KMS-11 (cell line): ENCODE results near the gene IGF1.

Experiments used
- H2AFZ ChIP-seq: fragments of 200-600 bp; sonication (generic); 2 replicates; pipeline ENCODE4 v1.6.1; 2016; ENCODE audit warnings: antibody characterized with exemption, mixed run types, low read depth
- H3K27ac ChIP-seq: fragments of 200-600 bp; sonication (generic); 2 replicates; pipeline ENCODE4 v1.6.1; 2016; ENCODE audit warnings: mild to moderate bottlenecking, mixed run types
- H3K27me3 ChIP-seq: fragments of 200-600 bp; sonication (generic); 2 replicates; pipeline ENCODE4 v1.6.1; 2017; ENCODE audit warnings: mild to moderate bottlenecking, low read depth, mixed run types, moderate library complexity; ENCODE audit not compliant: insufficient read depth
- H3K36me3 ChIP-seq: fragments of 200-600 bp; sonication (generic); 2 replicates; pipeline ENCODE4 v1.6.1; 2017; ENCODE audit warnings: mild to moderate bottlenecking, mixed run types; ENCODE audit not compliant: insufficient read depth
- H3K4me1 ChIP-seq: fragments of 200-600 bp; sonication (generic); 2 replicates; pipeline ENCODE4 v1.6.1; 2016; ENCODE audit warnings: mild to moderate bottlenecking, low read depth, mixed run types; ENCODE audit not compliant: poor library complexity, severe bottlenecking
- H3K4me2 ChIP-seq: fragments of 200-600 bp; sonication (generic); 2 replicates; pipeline ENCODE4 v1.7.0; 2016; ENCODE audit warnings: mild to moderate bottlenecking, mixed run types
- H3K4me3 ChIP-seq: fragments of 200-600 bp; sonication (generic); IDR thresholded peaks from 2 replicates; pipeline ENCODE4 v1.6.1; 2017; ENCODE audit warnings: low read depth, low read length, mixed read lengths; ENCODE audit not compliant: insufficient read depth
- H3K79me2 ChIP-seq: fragments of 200-600 bp; sonication (generic); 2 replicates; pipeline ENCODE4 v1.6.1; 2016; ENCODE audit warnings: low read depth, mixed run types; ENCODE audit not compliant: insufficient read depth
- H3K9ac ChIP-seq: fragments of 200-600 bp; sonication (generic); 2 replicates; pipeline ENCODE4 v1.6.1; 2016; ENCODE audit warnings: mild to moderate bottlenecking, mixed run types
- H4K20me1 ChIP-seq: fragments of 200-600 bp; sonication (generic); 2 replicates; pipeline ENCODE4 v1.6.1; 2016; ENCODE audit warnings: mild to moderate bottlenecking, mixed run types; ENCODE audit not compliant: insufficient read depth
- TF ChIP-seq, protein P1 (sequence below): fragments of 200-600 bp; sonication (generic); conservative IDR thresholded peaks from 2 replicates; pipeline ENCODE4 v1.6.1; 2017; ENCODE audit warnings: low read depth, mild to moderate bottlenecking, antibody characterized with exemption, low read length, moderate library complexity, mixed read lengths

Gene IGF1

DNA sequence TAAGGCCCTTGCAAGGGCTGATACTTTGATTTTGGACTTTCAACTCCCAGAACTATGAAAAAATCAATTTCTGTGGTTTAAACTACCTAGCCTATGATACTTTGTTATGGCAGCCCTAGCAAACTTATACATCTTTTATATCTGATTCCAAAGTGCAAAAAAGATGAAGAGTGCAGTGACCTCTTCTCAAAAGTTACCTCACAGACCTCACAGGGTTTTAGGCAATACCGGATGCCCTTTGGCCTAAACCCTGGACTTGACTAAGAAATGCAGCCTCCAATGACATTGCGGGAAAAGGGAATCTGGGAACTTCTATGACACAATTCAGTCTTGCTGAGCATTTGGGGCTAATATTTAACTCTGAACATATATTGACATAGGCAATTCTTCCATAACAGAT, 63.3 kb downstream of the IGF1 start:
- H3K4me2 ChIP-seq: no peak overlapping the region
- H3K4me3 ChIP-seq: no peak overlapping the region
- H3K9ac ChIP-seq: no peak overlapping the region
- H3K4me1 ChIP-seq: peaks cover 6% of the 10 kb centered on the region
- H3K27ac ChIP-seq: no peak overlapping the region
- TF ChIP-seq, protein P1, sequence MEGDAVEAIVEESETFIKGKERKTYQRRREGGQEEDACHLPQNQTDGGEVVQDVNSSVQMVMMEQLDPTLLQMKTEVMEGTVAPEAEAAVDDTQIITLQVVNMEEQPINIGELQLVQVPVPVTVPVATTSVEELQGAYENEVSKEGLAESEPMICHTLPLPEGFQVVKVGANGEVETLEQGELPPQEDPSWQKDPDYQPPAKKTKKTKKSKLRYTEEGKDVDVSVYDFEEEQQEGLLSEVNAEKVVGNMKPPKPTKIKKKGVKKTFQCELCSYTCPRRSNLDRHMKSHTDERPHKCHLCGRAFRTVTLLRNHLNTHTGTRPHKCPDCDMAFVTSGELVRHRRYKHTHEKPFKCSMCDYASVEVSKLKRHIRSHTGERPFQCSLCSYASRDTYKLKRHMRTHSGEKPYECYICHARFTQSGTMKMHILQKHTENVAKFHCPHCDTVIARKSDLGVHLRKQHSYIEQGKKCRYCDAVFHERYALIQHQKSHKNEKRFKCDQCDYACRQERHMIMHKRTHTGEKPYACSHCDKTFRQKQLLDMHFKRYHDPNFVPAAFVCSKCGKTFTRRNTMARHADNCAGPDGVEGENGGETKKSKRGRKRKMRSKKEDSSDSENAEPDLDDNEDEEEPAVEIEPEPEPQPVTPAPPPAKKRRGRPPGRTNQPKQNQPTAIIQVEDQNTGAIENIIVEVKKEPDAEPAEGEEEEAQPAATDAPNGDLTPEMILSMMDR: no peak
- no peaks in the 10 kb centered on the region for H3K36me3 ChIP-seq
- no peak overlapping the region for H2AFZ ChIP-seq
- H4K20me1 ChIP-seq: no peaks in the 10 kb centered on the region
- no peaks in the 10 kb centered on the region for H3K27me3 ChIP-seq
- no peaks in the 10 kb centered on the region for H3K79me2 ChIP-seq

DNA sequence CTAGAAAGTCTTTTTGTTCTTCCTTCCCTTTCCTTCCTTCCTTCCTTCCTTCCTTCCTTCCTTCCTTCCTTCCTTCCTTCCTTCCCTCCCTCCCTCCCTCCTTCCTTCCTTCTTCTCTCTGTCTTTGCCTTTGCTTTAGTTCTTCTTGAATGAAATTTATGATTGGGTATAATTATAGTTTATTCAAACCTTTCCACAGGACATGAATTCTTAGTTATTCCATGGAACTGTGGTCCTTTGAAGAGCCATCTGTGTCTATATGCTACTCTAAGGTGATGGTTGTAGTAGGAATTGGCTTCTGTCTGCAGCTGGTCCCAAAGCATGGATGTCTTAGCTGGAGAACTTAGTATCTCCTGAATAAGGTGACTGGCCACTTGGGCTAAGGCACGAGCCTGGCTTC, 64.8 kb downstream of the IGF1 start:
- no peak overlapping the region for H2AFZ ChIP-seq
- no peak overlapping the region for H3K4me3 ChIP-seq
- no peak overlapping the region for H3K27ac ChIP-seq
- no peaks in the 10 kb centered on the region for H3K4me1 ChIP-seq
- no peaks in the 10 kb centered on the region for H4K20me1 ChIP-seq
- H3K9ac ChIP-seq: no peak overlapping the region
- H3K36me3 ChIP-seq: no peaks in the 10 kb centered on the region
- H3K79me2 ChIP-seq: no peaks in the 10 kb centered on the region
- no peaks in the 10 kb centered on the region for H3K27me3 ChIP-seq
- TF ChIP-seq, protein P1: no peak
- H3K4me2 ChIP-seq: no peak overlapping the region

DNA sequence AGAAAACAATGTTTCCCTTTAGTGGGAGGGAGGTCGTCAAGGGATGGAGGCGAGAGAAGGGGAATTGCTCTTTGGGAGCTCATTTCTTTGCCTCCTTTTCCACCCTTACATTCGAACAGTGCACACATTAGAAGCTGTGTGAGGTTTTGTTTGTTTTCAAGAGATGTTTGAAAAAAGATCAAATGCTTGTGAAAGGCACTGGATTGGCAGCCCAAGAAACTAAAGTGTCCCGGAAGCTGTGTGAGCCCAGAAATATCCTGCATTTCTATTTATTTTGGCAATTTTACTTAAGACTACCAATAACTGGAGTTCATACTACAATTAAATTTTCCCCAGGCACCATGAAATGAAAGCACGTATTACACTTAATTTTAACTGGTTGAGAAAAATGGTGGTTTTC, 67.0 kb downstream of the IGF1 start:
- Histone ChIP-seq H3K36me3 (no peaks in the 10 kb centered on the region), H3K4me3 (no peak overlapping the region), H3K27me3 (no peaks in the 10 kb centered on the region), H3K4me1 (peaks cover 10% of the 10 kb centered on the region), H3K4me2 (no peak overlapping the region), H4K20me1 (no peaks in the 10 kb centered on the region), H2AFZ (no peak overlapping the region), H3K79me2 (no peaks in the 10 kb centered on the region), H3K9ac (no peak overlapping the region), H3K27ac (no peak overlapping the region)
- TF ChIP-seq, protein P1: no peak

DNA sequence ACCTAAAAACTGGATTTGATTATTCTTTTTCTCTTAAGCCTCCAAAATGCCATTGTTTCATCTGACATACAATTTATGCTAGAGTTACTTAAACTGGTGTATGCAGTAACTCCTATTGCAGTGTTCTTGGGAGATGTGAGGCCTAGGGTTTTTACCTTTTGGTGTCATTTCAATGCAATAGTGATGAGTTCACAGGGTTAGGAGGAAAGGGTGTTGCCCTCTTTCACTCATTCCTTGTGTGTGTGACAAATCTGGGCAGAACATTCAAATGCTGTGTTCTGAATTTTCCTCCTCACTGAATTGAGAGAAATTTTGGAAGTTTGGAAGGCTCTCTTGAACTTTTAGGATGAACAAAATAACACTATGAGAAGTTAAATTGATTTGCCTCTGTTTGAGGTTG, 69.9 kb downstream of the IGF1 start:
- H3K79me2 ChIP-seq: no peaks in the 10 kb centered on the region
- TF ChIP-seq, protein P1: no peak
- H4K20me1 ChIP-seq: no peaks in the 10 kb centered on the region

More for the DNA sequence above, 69.9 kb downstream of the IGF1 start:
- Histone ChIP-seq H3K4me2 (no peak overlapping the region), H3K36me3 (no peaks in the 10 kb centered on the region), H3K27me3 (no peaks in the 10 kb centered on the region), H3K4me3 (no peak overlapping the region), H3K4me1 (peaks cover 39% of the 10 kb centered on the region), H3K27ac (no peak overlapping the region), H2AFZ (no peak overlapping the region), H3K9ac (no peak overlapping the region)
